ENCODE results near the gene SPOCK2.
A peak's percentile ranks its signal among the peaks of the same experiment; 100 is the strongest.

SPOCK2 gene

DNA sequence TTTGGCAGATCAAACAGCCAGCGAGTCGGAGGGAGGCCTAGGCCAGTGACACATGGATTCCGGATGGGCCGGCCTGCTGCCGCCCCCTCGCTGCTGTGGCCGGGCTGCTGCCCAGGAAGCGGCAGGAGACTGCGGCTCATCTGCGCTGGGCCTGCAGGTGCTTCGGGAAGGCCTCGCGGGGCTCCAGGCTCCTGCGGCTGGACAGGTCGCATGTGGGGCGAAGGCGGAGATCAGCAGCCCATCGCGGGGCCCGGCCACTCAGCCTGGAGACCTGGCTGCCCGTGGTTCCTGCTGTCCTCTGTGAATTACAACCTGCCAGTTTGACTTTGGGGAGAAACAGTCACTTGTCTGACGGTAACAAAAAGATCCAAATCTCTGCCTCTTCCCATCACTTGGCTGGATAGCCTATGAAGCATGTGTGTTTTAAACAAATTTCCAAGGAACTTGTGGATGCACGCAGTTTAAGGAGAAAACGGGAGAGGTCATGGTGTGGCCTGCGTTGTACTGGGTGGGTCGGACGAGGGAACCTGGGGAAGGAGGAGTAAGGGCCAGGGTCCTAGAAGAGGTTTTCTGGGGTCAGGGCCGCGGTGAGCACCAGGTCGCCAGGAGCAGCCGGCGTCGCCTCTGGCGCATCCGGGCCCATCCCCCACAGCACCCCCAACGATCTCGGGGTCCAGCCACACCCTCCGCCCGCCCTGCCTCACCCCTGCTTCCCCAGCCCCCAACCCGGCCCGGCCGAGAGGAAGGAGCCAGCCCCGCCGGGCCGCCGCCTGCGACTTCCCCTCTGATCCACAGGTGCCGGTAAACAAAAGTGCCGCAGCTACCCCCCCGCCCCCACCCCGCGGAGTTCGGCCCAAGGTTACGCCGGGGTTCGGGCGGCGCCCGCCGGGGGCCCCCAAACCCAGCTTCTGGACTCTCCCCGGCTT is 1.6 kb downstream of the SPOCK2 start:
- no peak for DNase-seq

DNA sequence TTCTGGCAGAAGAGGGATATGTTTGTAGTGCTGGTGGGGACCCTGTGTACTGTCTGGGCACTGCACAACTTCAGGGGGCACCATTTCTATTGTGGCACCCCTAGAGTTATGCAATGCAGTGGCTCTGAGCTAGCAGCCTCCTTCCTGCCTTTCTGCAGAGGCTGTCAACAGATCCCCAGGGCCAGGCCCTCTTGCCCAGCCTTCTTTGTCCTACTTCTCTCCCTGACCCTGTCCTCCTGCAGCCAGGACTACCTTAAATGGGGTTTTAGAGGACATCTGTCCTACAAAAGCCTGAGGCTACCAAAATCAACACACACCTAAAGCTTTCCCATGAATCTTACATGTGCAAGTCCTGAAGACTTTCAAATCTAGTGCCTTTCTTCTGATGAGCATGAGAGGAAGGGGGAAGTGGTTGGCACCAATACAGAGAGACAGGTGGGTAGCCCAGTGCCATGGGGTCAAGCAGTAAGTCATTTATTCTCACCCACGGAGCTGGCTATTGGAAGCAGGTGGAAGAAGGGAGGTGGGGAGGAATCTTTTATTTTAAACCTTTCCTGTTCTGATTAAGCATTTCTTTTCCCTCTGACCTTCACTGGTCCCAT is 2.4 kb downstream of the SPOCK2 start:
- no peak for DNase-seq

DNA sequence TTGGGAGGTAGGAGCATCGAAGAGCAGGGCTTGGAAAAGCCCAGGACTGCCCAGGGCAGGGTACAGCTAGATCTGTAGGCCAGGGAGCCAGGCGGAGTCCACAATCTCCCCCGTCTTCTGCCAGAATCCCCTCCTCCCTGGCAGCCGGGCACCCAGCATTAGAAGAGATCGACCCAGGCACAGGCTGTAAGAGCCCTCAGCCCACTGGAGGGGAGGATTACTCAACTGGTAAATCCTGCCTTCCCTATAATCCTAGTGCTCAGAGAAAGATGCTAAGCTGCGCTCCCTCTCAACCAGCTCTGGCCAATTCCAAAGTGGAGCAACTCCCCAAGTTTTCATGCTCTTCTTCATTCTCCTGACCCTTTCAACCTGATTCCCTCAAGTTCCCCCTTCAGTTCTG is 3.2 kb downstream of the SPOCK2 start:
- no peak for DNase-seq

DNA sequence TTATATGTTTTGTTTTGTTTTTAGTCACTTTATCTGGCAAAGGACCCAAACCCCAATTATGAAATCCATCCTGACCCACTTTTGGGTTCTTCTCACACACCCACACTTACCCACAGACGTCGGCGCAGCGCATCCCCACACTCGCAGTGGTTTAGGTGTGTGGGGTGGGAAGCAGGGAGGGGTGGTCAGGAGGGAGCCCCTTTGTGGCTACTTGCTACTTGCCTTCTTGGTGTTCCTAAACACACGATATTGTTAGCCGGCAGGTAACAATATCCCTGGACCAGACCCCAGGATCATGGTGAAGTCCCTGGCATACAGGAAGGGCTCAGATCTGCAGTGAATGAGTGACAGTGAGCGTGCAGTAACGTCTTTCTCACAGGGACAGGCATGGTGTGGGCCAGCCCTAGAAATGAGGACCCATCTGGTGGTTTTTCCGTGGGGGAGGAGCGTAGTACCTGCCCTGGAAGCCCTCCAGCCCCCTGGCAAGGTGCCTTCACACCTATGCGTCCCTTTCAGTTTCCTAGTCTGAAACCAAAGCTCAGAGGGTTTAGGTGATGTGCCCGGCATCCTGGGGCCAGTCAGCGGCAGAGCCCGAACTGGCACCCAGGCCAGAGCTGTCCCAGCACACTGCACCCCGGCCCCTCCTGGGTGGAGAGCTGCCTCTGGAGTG is 4.4 kb downstream of the SPOCK2 start:
- DNase-seq = no peak

DNA sequence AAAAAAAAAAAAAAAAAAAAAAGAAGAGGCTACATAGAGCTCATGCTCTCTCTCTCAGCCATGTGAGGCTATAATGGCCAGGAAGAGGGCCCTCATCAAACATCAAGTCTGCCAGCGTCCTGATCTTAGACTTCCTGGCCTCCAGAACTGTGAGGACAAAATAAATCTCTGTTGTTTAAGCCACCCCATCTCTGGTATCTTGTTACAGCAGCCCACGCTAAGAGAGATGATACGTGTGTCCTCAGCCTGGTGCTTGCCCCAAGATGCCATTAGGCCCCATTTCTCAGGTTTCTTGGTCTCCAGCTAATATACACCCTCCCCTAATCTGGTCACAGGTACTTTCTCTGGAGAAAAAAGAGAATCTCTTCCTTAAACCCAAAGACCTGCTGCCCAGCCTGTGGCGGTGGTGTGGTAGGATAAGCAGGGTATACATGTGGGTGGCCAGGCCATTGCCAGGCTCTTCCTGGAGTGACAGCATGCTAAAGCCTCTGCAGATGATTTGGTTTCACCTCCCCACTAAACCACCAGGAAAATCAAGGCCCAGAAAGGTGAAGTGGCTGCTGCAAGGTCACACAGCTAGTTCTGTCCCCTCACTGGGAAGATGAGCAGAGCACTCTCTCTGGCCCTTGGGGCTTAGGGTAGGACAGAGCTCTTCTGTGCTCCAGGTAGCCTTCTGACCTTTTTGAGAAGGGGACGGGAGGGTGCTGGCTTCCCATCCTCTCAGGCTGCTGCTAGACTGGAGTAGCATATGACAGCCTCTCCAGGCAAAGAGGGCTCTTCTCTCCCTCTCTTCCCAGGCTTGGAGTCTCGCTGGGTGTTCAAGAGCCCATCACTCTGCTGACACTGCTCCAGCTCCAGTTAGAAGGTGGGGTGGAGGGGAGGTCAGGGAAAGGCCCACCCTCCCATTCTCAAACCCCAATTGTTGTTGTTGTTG is 5.2 kb downstream of the SPOCK2 start:
- DNase-seq = peak; percentile 3

DNA sequence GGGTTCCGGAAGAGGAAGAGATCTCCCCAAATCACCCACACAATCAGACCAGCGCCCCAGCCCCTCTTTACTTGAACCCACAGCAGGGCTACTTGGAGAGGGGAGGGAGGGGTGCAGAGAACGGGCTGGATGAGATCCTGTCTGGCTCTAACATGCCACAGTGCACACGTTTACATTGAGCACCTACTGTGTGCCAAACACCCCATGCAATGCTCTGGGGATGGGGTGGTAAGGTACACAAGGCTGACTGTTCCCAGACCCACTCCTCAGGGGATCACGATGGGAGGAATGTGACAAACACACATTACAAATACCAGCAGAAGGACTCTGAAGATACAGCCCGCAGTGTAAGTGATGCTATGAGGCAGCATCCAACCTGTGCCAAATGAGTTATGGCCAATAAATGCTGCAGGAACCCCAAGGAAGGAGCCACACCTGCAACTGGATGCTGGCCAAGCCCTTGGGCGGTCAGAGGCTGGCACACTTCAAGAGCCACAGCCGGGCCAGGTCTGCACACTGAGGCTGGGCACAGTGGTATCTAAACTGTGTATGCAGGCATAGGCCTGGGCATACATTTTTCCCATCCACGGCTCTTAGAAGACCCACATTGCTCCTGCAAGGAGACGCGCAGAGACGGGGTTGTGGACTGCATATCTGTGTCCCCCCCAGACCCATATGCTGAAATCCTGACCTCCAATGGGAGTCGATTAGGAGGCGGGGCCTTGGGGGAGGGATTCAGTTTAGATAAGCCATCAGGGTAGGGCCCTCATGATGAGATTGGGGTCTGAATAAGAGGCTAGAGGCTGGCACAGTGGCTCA is 6.4 kb downstream of the SPOCK2 start:
- DNase-seq = no peak

DNA sequence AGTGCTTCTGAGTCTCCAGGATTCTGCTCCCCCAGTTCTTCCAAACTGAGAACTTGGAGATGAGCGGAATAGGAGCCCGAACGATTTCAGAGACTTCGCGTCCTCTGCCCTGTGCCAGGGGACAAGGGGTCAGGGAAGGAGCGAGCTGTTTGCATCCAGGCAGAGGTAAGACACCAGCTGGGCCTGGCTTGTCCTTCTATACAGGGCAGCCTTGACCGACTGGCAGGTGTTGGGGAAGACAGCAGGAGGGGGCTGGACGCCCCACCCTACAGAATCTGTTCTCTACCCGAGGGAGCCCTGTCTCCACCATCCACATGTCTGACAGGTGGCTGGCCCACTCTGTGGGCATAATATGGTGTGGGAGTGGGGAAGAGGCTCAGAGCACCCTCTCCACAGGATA is 7.1 kb downstream of the SPOCK2 start:
- DNase-seq = no peak

DNA sequence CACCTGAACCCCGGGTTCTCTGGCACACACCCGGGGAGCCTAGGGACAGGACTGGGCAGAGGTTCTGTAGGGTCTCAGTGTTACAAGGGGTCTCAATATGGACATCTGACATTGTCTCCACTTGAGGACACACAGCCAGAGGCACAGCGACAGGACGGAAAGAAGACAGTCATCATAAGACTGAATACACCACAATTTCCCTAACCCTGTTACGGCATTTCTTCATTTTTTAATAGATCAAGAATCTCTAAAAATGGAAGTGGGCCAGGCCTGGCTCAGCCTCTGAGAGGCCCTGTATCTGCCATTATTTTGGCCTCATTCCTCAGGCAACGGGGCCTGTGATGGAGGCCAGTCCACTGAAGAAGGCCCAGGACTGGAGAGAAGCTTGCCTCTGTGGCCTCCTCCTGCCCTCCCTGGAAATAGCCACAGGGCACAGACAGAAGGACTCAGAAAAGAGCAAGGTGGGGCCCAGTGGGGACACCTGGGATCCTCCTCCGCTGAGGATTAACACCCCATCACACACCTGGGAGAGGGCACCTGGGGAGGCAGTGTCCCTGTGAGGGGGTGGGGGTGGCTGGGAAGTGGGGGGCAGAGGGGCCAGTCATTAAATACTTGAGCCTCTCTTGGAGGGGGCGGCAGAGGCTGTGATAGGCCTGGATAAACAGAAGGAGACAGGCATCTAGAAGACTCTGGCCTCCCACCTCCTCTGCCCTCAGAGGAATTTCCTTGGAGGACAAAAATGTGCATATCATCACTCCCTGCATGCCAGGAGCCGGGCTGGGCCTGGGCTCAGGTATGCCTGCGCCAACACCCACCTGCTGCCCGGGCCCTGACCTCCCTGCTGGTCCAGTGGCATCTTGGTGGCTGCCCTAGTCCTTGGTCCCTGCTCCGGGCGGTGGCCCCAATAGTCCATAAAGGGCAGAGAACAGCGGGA is 8.0 kb downstream of the SPOCK2 start:
- no peak for DNase-seq

DNA sequence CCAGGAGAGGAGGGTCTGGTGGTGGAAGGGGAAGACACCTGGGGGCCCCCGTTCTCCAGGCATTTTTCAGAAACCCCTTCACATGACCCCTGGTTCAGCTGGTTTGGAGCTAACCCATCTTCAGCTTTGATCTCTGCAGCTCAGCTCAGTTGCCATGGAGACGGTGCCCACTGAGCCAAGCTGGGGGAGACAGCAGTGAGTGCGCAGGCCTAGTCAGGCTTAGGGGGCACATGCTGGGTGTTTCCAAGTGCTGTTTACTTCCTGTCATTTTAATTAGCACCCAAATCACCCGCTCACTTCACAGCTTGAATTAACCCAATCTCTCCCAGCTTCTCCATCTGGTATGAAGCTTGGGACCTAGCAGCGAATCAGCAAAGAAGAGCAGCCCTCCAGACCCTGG is 9.0 kb downstream of the SPOCK2 start:
- DNase-seq = no peak

DNA sequence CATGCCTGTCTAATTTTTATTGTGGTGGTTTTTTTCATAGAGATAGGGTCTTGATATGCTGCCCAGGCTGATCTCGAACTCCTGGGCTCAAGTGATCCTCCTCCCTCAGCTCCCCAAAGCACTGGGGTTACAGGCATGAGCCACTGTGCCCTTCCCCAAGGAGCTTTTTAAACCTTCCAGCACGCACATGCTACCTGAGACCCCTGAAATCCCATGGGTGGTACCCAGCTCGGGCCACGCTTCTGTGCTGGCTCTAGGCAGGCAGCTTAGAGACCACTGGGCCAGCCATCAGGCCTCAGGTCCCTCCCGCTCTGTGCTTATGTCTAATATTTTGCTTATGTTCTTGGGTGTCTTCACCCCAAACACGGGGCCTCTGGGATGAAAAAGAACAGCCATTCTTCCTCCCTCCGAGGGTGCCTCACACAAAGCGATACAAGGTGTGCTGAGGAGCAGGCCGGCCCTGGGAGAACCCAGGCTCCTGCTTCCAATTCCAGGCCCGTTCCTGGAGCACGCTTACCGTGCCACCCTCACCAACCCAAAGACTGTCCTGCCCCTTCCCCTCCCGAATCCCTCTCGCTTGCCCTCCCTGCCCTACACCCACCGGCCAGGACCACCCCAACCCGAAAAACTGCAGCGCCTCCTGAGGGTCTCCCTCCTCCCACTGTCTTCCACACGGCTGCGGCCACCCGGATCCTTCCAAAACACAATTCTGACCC is 10.9 kb downstream of the SPOCK2 start:
- DNase-seq = no peak

DNA sequence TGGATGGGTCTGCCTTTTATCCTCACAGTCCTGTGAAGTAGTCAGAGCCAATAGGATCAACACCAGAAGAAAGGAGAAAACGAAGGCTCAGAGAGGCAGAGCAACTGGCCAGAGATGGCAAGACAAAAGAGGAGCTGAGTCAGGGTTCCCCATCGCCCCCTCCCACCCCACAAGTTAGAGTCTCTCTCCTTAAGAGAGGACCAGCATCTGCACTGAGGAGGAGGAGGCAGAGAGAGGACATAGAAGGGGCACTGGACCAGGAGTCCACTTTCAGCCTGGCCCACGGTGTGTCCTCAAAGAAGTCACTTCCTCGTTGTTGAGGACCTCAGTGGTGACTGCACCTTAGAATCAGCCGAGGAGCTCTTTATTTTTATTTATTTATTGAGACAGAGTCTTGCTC is 11.6 kb downstream of the SPOCK2 start:
- DNase-seq = no peak

DNA sequence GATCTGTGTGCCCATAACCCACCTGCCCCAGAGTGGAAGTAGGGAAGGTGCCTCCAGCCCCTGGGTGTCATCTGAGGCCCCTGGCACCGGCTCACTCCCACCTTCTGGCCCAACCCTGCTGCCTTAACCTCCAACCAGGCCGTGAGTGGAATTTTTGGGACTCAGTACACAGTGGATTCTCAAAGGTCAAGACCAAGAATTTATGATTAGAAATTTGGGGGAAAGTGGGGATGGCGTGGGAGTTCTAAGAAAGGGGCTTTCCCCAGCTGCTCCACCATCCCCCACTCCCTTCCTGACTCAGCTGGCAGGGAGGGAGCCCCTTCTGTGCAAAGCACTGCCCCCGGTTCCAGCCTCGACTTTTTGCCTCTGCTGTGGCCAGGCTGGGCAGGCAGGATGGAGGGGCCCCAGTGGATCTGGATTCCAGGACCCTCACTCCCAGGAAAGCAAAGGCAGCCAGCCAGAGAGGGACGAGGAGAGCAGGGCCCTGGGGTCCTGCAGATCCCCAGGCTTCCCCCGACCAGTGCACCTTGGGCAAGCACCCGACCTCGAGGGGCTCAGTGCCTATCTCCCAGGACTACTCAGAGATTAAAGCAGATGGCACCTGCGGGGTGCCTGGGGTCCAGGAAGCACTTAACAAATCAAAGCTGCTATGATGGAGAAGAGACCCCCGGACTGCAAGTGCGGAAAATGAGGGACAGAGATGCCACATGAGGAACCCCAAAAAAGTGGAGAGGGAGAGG is 12.8 kb downstream of the SPOCK2 start:
- DNase-seq = no peak

DNA sequence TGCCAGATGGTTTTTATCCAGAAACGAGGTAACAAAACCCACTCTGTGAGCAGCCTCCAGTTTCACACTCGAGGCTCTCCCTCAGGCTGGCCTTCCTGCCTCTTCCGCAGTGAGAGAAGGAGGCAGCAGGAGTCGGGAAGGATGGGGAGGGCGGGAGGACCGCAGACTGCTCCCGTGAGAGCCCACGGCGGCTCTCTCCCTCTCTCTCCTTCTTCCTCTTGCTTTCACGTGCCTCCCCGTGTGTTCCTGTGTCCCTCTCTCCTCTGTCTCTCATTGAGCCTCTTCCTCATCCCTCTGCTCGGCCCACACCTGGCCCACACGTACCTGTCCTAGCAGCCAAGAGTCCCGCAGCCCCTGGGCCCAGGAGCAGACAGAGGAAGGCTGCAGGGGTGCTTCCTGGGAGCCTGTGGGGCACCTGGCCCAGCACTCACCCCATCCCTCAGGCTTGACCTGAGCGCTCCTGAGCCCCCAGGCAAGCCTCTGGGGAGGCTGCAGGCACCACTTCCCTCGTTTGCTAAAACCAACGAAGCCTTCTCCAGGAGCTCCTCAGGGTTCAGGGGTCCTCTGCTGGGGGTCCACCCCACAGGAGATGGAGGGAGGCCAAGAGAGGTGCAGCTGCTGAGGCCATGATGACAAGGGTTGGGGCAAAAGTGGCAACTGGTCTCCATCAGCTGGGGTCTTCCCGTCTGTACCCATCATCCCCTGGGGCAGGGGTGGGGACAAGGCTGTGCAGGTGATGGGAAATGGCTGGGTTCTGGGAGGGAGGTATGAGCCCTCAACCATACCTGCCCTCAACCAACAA is 13.6 kb downstream of the SPOCK2 start:
- no peak for DNase-seq

DNA sequence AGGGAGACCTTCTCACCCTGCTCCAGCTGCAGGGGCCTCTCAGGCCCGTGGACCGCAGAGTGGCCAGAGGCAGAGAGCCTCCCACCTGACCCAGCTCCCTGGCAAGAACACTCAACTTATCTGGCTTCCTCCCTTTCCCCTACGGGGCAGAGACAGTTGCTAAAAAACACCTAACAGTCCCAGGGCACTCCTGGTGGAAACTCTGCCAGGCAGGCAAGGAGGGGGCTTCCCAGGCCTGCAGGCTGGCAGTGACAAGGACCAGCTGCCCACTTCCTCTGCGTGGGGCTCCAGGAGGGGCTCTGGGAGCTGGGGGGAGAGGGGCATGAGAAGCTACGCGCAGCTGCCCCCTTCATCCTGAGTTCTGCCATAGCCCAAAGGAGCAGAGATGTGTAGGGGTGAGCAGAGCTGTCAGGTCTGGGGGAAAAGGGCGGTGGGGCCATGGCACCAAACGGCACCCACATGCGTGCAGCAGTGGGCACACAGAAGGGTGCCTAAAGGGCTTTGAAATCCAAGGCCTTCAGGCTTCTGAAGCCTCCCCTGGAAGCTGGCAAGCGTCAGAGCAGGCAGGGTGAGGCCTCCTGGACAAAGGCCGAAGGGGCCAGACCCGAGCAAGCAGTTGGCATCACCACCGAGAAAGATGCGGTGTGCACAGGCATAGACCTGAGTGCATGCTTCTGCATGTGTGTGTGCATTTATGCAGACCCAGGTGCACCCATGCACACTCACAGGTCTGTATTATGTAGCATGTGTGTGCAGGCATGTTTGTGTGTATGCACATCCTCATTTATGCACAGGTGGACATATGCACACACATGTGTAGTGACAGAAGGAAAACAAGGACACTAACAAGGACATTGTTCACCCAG is 14.4 kb downstream of the SPOCK2 start:
- no peak for DNase-seq

DNA sequence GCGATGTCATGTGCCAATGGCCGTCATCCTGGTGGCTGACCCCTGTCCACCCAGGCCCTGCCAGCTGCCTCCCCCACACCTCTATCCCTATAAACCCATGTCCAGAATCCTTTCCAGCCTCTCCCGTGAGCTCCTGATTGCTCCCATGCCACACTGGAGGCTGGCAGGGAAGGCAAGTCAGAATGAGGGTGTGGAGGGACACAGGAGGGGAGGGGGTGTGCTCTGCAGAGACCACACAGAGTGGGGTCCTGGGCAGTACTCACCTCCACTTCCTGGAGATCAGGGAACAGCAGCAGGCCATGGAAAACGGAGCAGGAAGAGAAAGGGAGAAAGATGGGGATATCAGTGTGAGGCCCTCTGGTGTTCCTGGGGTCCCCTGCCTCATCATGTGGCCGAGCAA is 15.7 kb downstream of the SPOCK2 start:
- no peak for DNase-seq

DNA sequence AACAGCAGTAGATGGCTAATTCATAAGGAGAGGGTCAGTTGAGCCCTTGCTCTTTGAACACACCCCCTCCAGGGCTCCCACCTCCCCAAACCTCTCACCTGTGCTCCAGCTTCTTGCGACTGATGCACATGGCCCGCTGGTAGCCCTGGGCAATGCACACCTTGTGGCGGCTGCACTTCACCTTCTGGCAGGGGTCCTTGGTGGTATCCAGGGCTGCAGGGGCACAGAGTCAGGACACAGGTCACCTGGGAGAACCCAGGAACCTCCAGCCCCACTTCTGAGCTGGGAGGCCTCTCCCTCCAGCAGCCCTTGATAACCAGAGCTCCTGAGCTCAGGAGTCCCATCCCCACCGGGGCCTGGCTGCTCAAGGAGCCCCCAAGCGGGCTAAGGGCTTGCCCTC is 16.3 kb downstream of the SPOCK2 start:
- no peak for DNase-seq

DNA sequence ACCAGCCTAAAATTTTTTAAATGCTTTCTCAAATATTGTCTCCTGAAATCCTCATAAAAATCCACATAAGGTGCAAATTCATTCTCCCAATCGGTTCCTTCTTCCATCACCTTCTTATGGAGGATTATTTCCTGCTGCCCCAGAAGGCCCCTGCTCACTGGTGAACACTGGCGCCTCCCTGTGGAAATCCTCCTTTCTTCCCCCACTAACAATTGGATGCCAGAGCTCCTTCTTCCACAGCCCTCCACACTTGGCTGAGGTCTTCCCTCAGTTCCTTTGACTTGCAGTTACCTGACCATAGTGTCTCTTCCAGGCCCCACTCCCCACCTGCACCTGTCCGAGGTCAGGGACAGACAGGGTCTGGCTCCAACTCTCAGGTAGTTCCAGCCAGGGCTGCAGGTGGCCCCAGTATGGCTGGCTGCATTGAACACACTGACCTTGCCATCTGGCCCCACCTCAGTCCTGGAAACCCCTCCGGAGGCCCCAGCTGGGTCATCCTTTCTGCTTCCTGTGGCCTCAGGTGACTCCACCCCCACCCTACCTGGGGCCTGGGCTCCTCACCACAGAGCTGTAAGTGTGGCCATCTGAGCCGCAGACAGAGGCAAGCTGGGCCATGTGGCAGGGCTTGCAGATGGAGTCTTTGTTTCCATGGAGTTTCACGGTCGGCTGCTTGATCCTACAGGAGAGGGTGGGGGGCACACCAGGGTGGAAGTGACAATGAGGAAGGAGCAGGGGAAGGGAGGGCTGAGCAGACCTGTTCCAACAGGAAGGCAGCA is 18.4 kb downstream of the SPOCK2 start:
- DNase-seq = no peak
